Skeletal muscle cell (primary cell): Measurements from ENCODE around the gene TPO.
"Not testable (repeated sequence)": the region's sequence is repeated elsewhere in the genome, so short reads cannot be mapped to it uniquely, and the experiment has no call there.

Experiments used
- DNase-seq: peaks from one replicate; pipeline ENCODE4 v3.0.0-alpha.2; 2010; ENCODE audit warnings: low read depth
- H3K4me3 ChIP-seq: 2 replicates; pipeline ENCODE4 v1.5.1; 2011; ENCODE audit warnings: low read depth, mild to moderate bottlenecking, control low read depth, low read length, moderate library complexity

Gene TPO

DNA sequence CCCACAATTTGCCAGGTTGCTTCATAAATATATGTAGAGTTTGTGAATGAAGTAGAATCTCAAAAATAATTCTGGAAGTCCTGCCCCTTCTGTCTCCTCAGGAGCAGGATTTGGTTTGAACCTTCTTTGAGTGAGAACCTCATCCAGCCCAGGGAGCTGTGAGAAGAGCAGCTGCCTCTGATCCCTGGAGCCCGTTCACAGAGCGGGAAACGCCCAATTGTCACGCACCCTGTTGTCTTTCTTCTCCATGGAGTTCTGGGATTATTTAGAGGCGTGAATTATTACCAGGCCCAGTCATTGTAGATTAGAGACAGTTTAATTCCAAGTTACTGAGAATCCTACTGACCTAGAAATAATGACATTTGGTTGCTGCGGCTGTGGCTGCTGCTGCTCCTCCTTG, 66.1 kb downstream of the TPO start:
- DNase-seq, result no peak
- H3K4me3 ChIP-seq, result no peak overlapping the region

DNA sequence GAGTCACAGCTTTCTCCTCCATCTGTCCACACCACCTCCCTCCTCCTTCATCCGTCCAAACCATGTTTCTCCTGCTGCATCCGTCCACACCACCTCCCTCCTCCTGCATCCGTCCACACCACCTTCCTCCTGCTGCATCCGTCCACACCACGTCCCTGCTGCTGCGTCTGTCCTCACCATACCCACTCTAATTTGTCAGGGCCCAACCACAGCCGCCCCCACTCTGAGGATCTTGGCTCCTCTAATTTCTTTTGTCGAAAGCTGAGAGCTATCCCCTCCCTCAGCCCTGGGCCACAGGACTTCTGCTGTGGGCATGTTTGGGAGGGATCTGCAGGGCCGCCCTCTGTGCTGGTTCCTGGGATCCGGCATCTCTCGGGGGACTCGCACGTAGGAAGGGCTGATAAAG, 67.4 kb downstream of the TPO start:
- H3K4me3 ChIP-seq, result no peak overlapping the region

DNA sequence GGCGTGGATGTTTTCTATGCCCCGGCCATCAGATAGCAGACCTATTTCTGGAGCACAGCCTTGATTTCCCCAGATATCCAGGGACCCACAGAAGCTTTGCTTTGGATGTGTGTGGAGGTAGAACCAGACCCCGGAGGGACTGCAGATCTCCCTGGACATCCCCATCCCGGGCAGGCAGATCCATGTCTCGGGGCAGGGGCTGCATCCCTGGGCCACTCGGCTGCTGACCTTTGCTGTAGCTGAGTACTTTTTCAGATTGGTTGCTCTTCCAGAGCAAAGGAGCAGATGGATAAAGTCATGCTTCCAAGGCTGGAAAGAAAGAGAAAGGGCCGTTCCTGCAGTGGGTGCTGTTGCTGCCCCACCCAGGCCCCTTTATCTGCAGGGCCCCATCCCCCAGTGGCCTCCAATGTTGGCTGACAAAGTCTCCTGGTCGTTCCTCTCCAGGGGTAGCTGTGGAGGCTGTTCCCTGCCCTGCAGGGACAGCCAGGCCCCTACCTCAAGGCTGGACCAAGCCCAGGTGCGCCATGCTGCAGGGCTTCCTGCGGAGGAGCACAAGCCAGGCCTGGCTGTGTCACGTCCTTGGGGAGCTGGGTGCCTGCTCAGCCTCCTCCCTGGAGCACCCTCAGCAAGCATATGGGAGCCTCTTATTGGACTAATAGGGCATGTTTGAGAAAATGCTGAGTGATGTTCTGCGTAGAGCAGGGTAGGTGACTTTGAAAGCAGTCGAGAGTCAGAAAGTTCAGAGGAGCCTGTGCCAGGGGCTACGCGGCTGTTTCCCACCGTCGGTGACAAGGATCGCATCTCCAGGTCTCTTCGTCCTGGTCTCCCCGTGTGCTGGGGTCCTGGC, 68.4 kb downstream of the TPO start:
- no peak for DNase-seq
- no peak overlapping the region for H3K4me3 ChIP-seq

More for the DNA sequence above, 67.4 kb downstream of the TPO start:
- DNase-seq, result no peak

DNA sequence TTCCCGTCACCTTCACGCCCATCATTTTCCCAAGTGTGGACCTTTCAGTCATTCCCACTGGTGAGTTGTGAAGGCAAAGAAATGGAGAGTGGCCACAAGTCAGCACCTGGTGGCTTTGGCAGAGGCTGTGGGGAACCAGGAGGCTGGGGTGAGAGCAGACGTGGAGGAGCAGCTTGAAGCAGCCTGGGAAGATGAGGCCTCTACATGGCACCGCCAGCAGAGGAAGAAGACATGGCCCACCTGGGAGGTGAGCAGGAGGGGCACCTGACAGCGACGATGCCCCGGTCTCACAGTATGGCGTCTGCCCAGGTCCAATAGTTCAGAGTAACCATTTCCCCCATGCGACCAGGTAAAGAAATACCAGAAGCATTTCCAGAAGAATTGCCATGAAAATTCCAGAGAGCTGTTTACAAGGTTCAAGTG, 69.0 kb downstream of the TPO start:
- H3K4me3 ChIP-seq, result no peak overlapping the region
- DNase-seq, result no peak

DNA sequence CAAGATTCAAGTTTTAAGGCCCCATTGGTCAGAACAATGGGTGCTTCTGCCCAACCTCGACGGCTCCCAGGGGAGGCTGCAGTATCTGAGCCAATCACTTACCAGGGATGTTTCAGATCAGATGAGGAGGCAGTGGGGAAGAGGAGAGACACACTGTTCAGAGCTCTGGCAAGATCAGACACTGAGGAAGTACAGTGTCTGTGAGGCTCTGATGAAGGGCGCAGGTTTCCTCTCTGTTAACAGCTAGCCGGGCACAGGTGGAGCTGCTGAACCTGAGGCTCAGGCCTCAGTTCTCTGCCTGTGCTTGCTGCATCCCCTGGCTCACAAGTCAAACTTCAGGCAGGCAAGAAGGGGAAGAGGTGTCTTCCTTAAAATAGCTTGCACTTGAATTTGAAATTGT, 69.7 kb downstream of the TPO start:
- no peak overlapping the region for H3K4me3 ChIP-seq
- DNase-seq, result no peak

DNA sequence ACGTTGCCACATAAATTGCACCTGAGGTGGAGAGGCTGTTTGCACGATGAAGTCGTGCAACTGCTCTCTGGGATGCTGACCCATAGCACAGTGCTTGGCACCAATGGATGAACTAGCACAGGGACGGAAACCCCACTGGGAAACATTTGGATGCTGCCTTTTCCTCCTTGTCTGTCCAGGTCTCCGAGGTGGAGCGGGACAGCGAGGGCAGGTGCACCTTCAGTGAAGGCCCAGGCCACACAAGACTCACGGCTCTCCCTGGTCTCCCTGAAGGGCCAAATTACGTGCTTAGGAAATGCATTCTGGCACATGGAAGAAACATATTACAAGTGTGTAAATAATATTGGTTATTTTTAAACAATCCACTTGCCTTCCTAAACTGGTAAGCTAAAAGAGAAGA, 70.3 kb downstream of the TPO start:
- DNase-seq, result no peak
- no peak overlapping the region for H3K4me3 ChIP-seq

DNA sequence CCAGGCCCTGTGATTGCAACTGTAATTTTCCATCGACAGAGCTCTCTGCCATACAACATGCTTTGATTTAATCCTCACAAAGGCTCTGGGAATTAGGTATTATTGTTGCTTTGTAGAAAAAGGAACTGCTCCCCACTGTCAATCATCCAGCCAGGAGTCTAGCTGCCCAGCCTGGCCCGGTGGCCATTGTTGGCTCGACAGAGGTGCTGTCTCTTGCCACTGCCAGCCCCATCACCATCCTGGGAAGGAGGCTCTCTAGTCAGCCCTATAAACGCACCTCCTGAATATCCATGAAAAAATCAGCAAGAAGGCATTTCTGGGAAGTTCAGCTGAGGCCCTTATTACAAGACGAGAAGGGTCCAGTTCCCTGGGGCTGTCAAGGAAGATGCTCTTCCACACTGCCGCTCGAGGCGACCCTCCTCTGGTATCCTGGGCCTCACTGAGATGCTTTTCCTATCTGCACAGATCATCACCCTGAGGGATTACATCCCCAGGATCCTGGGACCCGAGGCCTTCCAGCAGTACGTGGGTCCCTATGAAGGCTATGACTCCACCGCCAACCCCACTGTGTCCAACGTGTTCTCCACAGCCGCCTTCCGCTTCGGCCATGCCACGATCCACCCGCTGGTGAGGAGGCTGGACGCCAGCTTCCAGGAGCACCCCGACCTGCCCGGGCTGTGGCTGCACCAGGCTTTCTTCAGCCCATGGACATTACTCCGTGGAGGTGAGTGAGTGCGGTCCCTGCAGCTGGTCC, 71.0 kb downstream of the TPO start:
- no peak overlapping the region for H3K4me3 ChIP-seq
- DNase-seq, result no peak

DNA sequence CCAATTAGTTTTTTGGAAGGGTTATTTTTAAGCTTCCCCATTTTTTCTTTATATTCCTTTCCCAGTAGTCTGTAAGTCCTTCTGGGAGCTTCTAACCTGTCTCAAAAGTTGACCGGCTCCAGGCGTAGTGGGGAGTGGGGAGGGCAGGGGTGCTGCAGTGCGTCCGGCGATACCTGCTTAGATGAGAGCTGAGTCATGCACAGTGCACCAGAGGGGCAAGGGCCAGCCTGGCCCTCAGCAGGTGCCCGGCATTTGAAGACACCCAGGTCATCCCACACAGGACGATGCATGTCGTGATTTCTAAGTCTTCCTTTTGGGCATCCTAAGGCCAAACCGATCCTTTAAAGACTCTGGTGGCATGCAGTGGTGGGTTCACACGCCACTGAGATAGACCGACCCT, 73.4 kb downstream of the TPO start:
- DNase-seq, result no peak
- no peak overlapping the region for H3K4me3 ChIP-seq

DNA sequence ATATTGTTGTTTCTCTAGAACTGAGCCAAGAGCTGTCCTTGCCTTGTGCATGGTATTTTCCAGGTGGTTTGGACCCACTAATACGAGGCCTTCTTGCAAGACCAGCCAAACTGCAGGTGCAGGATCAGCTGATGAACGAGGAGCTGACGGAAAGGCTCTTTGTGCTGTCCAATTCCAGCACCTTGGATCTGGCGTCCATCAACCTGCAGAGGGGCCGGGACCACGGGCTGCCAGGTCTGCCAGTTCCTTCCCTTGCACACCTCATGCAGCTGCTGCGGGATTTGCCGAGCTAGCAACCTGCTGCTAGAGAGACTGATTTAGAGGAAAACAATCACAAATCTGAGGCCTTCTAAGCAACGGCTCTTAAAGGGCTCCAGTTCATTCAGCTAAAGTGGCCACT, 74.5 kb downstream of the TPO start:
- H3K4me3 ChIP-seq, result no peak overlapping the region
- DNase-seq, result no peak

DNA sequence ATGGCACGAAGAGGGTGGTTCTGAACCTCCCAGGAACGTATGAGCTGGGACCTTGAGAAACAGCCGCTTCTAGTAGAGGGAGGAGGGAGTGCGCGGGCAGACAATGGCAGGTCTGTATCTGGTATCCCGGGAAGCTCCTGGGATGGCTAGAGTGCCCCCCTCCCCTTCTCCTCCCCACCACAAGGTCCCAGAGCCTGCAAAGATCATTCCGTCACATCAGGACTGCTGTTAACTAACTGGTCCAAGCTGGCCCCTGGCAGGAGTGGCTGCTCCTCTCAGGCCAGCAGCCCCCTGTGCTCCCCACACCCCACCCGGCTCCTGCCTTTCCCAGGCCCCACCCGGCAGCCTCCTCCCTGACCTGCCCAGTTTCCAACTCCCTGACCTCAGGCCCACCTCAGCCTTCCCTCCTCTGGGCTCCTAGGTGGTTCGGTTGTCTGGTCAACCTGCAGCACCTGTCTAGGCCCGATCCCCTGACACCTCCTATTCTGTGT, 75.0 kb downstream of the TPO start:
- H3K4me3 ChIP-seq, result no peak overlapping the region
- no peak for DNase-seq

DNA sequence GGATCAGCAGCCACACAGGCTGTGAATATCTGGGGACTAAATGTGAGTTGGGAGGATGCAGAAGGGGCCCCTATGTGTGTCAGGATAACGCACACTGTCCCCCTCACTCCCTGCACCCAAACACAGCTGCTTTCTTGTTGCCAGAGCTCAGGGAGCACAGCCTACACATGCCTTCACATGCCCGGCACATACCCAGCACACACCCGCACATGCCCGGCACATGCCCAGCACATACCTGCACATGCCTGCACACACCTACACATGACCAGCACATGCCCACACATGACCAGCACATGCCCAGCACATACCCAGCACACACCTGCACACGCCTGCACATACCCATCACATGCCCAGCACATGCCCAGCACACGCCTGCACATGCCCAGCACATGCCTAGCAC, 75.6 kb downstream of the TPO start:
- DNase-seq, result no peak
- no peak overlapping the region for H3K4me3 ChIP-seq

DNA sequence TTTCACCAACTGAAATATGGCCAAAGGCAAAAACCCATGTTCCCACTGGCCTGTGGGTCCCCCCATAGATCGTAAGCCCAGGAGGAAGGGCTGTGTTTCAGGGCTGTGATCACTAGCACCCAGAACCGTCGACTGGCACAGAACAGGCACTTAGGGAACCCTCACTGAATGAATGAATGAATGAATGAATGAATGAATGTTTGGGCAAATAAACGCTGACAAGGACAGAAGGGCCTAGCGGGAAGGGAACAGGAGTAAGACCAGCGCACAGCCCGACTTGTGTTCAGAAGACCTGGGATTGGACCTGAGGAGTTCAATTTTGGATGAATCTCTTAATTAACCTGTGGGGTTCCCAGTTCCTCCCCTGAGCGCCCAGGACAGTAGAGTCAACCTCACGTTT, 76.2 kb downstream of the TPO start:
- no peak for DNase-seq
- no peak overlapping the region for H3K4me3 ChIP-seq

DNA sequence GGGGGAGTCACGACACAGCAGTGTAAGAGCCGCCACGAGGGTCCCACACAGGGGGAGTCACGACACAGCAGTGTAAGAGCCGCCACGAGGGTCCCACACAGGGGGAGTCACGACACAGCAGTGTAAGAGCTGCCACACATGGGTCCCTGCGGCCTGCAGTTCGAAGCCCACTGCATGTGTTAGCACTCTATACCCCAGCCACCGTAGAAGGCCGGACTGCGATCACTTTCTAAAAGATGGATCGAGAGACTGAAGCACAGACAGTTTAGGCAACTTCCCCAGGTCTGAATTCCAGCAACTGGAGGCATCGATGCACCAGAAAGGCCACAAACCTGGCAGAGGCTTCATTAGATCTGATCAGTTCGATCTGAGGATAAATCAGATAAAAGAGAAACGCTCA, 77.1 kb downstream of the TPO start:
- H3K4me3 ChIP-seq, DNase-seq: not testable (repeated sequence)

DNA sequence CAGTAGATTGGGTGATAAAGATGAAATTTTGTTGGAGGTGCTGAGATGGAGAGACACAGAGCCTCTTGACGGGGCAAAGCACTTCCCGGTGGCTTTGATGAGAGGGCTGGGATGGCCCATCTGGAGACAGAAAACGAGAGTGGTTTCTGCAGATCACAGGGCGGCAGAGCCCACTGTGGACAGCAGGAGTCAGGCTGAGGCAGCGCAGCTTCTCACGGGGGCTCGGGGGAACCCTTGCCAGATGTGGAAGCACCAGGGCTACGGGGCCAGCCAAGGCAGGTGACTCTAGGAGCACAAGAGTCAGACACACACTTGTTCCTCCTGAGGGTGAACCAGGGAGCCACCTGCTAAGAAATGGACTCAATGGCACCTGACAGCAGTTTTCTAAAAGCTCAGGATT, 78.5 kb downstream of the TPO start:
- no peak overlapping the region for H3K4me3 ChIP-seq
- no peak for DNase-seq

DNA sequence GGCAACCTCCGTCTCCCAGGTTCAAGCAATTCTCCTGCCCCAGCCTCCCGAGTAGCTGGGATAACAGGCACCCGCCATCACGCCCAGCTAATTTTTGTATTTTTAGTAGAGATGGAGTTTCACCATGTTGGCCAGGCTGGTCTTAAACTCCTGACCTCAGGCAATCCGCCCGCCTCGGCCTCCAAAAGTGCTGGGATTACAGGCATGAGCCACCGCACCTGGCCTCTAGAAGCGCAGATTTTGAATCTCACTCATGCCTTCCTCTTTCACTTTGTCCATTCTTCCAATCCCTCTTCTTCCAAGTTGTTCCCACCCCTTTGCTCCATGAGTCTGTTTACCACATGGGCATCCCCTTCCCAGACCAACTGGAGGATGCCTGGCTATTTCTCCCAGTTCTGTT, 79.0 kb downstream of the TPO start:
- not testable (repeated sequence) for DNase-seq, H3K4me3 ChIP-seq

DNA sequence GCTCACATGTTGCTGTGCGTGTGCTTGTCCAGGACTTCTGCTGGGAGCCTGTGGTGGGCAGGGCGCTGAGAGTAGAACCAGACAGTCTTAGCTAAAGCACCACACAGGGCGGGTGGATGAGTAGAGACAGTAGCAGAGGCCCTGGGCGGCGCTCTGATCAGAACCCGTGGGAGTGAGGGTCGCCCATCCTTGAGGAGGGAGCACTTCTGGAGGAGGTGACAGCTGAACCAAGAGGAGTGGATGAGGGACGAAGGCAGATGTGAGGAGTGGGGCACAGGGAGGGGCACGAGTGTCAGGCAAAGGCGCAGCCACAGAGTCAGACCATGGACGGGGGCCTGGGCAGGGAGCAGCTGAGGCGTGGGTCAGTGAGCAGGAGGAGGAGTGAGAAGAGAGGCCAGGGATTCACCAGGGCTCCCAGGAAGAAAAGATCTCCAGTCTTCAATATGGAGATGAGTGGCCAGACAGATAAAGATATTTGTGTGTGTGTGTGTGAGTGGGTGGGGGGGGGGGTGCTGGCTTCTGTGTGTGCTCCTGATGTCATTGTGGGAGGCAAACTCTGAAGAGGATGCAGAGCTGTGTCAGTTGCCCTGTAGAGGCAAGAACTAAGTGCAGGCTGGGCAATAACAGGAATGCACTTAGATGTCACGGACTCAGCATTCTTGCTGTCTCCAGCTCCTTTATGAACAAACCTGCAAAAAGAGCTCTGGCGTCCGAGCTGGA, 79.6 kb downstream of the TPO start:
- no peak for DNase-seq
- H3K4me3 ChIP-seq, result no peak overlapping the region

DNA sequence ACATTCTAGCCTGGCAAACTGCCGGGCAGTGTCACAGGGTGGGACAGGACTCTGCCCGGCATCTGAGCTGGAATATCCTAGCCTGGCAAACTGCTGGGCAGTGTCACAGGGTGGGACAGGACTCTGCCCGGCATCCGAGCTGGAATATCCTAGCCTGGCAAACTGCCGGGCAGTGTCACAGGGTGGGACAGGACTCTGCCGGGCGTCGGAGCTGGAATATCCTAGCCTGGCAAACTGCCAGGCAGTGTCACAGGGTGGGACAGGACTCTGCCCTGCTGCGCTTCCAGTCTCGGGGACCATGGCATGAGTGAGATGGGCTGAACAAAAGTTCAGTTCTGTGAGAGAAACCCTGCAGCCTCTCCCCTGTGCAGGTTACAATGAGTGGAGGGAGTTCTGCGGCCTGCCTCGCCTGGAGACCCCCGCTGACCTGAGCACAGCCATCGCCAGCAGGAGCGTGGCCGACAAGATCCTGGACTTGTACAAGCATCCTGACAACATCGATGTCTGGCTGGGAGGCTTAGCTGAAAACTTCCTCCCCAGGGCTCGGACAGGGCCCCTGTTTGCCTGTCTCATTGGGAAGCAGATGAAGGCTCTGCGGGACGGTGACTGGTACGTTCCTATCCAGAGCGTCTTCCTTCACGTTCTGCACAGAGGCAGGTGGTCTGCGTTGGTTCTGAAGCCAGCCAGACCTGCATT, 80.3 kb downstream of the TPO start:
- DNase-seq, result no peak
- H3K4me3 ChIP-seq, result no peak overlapping the region

DNA sequence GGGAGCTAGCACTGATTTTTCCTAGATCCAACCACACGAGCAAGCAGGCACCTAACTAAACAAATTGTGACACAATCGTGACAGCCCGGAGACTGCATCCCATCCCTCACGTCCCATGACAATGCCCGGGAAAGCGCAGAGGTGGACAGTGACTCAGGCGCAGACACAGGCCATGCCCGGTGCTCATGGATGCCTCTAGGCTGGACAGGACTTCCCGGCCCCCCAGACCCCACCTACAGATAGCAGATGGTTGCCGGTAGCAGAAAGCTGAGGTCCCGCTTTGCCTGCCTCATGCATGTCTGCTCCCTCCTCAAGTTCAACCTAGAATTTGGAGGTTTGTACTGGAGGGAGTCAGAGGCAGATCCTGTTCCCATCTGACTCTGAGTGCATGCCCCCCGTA, 81.0 kb downstream of the TPO start:
- no peak overlapping the region for H3K4me3 ChIP-seq
- no peak for DNase-seq

DNA sequence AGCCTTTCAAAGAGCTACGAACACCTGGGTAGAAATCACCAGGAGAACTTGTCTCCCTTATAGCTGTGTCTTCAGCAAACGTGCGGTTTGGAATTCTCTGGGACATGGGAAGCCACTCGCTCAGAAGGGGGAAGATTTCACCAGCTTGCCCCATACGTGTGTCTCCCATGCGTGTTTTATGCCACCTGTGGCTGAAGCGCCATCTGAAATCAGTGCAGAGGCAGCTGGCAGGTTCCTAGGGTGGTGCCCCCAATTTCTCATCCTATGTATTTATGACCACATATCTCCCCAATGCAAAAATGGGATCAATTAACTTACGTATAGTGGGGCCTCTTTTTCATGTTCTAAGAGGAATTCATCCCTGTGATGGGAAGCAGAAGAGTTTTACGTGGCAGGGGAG, 81.6 kb downstream of the TPO start:
- H3K4me3 ChIP-seq, result no peak overlapping the region
- DNase-seq, result no peak
